Glutamatergic neuron (in vitro differentiated cells): ENCODE results near the gene RAMP1. TPM values are rescaled to one million over a fixed set of nuclear protein-coding genes. Genes with fewer than 3 reads are reported as not detected.

Experiments
- DNase-seq: peaks from one replicate; pipeline ENCODE4 v3.0.0; 2022
- H3K27ac Mint-ChIP-seq: one replicate; pipeline ENCODE4 v1.8.0; 2020; ENCODE audit warnings: mild to moderate bottlenecking, mixed read lengths, inconsistent platforms; ENCODE audit not compliant: unreplicated experiment
- H3K27me3 Mint-ChIP-seq: one replicate; pipeline ENCODE4 v1.8.0; 2020; ENCODE audit warnings: mild to moderate bottlenecking, moderate library complexity, mixed read lengths, inconsistent platforms; ENCODE audit not compliant: unreplicated experiment
- H3K36me3 Mint-ChIP-seq: one replicate; pipeline ENCODE4 v1.8.0; 2020; ENCODE audit warnings: mild to moderate bottlenecking, mixed read lengths, inconsistent platforms; ENCODE audit not compliant: unreplicated experiment
- H3K4me1 Mint-ChIP-seq: one replicate; pipeline ENCODE4 v1.8.0; 2020; ENCODE audit warnings: mild to moderate bottlenecking, low read depth, mixed read lengths, inconsistent platforms; ENCODE audit not compliant: unreplicated experiment
- H3K4me3 Mint-ChIP-seq: one replicate; pipeline ENCODE4 v1.8.0; 2020; ENCODE audit warnings: mild to moderate bottlenecking, mixed read lengths, inconsistent platforms; ENCODE audit not compliant: unreplicated experiment
- H3K9me3 Mint-ChIP-seq: one replicate; pipeline ENCODE4 v1.8.0; 2020; ENCODE audit warnings: mild to moderate bottlenecking, moderate library complexity, mixed read lengths, inconsistent platforms; ENCODE audit not compliant: unreplicated experiment
- total RNA-seq: library from RNA; stranded (reverse); fragmentation: NEBNext Ultra II Directional; extraction: Animal tissue kit (Norgen Biotek cat#: 25700); gene quantifications from one replicate; pipeline ENCODE4 v1.2.1, GENCODE V29; 2021; ENCODE audit not compliant: unreplicated experiment
- TF ChIP-seq, protein P1 (sequence below): fragments of 200-600 bp; sonication (generic); IDR thresholded peaks from one replicate; pipeline ENCODE4 v1.5.0; 2021; ENCODE audit not compliant: partially characterized antibody, unreplicated experiment

Gene RAMP1
- total RNA-seq, 1 donor from 2014 or later: 7.6 TPM

DNA sequence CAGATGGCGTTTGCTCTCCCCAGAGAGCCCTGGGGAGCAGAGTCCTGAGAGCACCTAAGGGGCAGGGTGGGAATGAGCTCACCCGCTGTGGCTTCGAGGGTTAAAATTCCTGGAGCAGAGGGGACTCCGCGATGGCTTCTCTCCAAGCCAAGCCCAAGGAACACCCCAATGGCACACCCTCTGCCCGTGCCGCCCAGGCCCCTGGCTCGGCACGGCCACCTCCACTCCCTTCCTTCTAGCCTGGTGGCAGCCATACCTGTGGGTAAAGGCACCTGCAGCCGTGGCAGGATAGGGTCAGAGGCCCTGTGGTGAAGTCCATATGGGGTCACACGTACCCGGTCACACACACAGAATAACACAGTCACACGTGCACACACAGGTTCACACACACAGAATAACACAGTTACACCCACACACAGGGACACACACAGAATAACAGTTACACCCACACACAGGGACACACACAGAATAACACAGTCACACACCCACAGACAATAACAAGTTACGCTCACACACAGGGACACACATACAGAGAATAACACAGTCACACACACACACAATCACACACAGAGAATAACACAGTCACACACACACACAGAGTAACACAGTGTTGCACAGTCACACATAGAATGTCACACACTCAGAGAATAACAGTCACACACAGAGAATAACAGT, 50.5 kb downstream of the RAMP1 start:
- no peak overlapping the region for H3K27ac Mint-ChIP-seq
- H3K9me3 Mint-ChIP-seq: peaks cover 4% of the 10 kb centered on the region
- TF ChIP-seq, protein P1, sequence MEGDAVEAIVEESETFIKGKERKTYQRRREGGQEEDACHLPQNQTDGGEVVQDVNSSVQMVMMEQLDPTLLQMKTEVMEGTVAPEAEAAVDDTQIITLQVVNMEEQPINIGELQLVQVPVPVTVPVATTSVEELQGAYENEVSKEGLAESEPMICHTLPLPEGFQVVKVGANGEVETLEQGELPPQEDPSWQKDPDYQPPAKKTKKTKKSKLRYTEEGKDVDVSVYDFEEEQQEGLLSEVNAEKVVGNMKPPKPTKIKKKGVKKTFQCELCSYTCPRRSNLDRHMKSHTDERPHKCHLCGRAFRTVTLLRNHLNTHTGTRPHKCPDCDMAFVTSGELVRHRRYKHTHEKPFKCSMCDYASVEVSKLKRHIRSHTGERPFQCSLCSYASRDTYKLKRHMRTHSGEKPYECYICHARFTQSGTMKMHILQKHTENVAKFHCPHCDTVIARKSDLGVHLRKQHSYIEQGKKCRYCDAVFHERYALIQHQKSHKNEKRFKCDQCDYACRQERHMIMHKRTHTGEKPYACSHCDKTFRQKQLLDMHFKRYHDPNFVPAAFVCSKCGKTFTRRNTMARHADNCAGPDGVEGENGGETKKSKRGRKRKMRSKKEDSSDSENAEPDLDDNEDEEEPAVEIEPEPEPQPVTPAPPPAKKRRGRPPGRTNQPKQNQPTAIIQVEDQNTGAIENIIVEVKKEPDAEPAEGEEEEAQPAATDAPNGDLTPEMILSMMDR: no peak
- peaks cover 8% of the 10 kb centered on the region for H3K27me3 Mint-ChIP-seq
- no peak overlapping the region for H3K4me3 Mint-ChIP-seq
- no peak for DNase-seq
- H3K4me1 Mint-ChIP-seq: no peaks in the 10 kb centered on the region
- H3K36me3 Mint-ChIP-seq: no peaks in the 10 kb centered on the region

DNA sequence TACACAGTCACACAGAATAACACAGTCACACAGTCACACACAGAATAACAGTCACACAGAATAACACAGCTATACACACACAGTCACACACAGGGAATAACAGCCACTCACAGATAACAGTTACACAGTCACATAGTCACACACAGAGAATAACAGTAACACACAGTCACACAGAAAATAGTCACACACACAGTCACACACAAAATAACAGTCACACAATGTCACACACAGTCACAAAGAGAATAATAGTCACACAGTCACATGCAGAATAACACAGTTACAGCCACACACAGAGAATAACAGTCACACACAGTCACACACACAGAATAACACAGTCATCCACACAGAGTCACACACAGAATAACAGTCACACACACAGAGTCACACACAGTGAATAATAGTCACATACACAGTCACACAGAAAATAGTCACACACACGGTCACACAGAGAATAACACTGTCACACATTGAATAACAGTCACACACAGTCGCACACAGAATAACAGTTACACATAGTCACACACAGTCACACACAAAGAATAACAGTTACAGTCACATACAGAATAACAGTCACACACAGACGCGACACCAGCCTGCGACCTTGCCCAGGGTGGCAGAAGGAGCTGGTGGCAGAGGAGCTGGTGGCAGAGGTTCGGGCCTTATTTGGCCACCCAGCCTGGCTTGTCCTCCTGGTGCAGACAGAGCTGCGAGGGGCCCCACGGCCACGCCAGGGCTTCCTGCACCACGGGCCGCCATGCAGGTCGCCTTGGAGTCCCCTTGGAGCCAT, 51.3 kb downstream of the RAMP1 start:
- Mint-ChIP-seq H3K9me3 (peaks cover 4% of the 10 kb centered on the region), H3K27me3 (peaks cover 6% of the 10 kb centered on the region), H3K36me3 (no peaks in the 10 kb centered on the region), H3K4me3 (no peak overlapping the region), H3K4me1 (no peaks in the 10 kb centered on the region), H3K27ac (no peak overlapping the region)
- DNase-seq: no peak
- TF ChIP-seq, protein P1: no peak

DNA sequence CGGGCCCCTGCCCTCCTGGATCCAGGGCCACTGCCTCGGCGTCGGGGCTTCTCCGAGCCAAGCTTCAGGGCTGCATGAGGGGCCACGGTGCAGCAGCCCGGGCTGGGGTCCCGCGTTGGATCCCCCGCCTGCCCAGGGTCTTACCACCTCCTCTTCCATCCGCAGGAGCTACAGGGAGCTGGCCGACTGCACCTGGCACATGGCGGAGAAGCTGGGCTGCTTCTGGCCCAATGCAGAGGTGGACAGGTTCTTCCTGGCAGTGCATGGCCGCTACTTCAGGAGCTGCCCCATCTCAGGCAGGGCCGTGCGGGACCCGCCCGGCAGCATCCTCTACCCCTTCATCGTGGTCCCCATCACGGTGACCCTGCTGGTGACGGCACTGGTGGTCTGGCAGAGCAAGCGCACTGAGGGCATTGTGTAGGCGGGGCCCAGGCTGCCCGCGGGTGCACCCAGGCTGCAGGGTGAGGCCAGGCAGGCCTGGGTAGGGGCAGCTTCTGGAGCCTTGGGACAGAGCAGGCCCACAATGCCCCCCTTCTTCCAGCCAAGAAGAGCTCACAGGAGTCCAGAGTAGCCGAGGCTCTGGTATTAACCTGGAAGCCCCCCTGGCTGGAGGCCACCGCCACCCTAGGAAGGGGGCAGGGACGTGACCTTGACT, 52.1 kb downstream of the RAMP1 start:
- Mint-ChIP-seq H3K9me3 (peaks cover 4% of the 10 kb centered on the region), H3K27ac (no peak overlapping the region), H3K36me3 (no peaks in the 10 kb centered on the region), H3K4me3 (no peak overlapping the region), H3K4me1 (peaks cover 2% of the 10 kb centered on the region), H3K27me3 (peaks cover 6% of the 10 kb centered on the region)
- TF ChIP-seq, protein P1: no peak
- DNase-seq: no peak

DNA sequence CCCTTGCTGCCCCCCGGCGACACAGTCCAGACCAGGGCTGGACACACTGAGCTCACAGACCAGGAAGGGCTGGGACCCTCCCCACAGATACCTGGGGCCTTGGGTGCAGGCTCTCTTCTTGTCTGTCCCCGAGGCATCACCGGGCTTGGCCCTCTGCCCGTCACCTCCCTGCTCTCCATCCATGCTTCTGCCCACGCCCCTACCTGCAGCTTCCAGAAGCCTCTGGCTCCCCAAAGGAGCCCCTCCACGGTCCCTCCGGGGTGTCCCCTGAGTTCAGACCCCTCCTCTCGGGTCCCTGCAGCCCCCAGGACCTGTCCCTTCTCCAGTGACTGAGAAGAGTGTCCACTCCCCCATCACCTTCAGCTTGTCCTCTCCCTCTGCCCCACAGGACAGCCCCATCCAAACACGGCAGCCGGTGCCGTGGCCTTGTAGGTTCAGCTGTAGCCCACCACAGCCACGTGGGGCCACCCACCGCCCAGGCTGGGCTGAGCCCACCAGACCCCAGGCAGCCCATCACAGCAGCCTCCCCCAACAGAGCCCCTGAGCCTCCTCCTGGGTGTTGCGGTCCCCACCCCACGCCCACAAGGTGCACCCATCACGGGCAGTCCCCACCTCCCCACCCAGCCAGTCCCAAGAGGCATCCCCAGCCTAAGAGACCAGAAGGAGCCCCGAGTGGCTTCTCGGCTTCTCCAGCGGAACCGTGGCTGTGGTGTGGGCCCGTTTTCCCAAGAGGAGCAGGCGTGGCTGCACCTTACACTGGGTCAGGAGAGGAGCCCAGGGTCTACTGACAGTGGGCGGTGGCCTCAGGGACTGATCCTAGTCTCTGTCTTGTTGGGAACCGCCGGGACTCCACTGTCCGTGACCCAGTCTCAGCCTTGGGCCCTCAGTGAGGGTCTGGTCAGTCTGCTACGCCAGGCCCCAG, 53.1 kb downstream of the RAMP1 start:
- Mint-ChIP-seq H3K36me3 (no peaks in the 10 kb centered on the region), H3K4me1 (peaks cover 5% of the 10 kb centered on the region), H3K9me3 (peaks cover 4% of the 10 kb centered on the region), H3K4me3 (no peak overlapping the region), H3K27ac (no peak overlapping the region), H3K27me3 (peaks cover 6% of the 10 kb centered on the region)
- no peak for DNase-seq
- TF ChIP-seq, protein P1: no peak
